GM19452 (cell line): Measurements from ENCODE around the gene MAPK7.
"Not testable (repeated sequence)": the region's sequence is repeated elsewhere in the genome, so short reads cannot be mapped to it uniquely, and the experiment has no call there.

Source experiments
- ATAC-seq: cut with Tn5 transposase; IDR thresholded peaks from one replicate; pipeline ENCODE4 v1.9.1; 2021; ENCODE audit not compliant: unreplicated experiment

MAPK7 gene

DNA sequence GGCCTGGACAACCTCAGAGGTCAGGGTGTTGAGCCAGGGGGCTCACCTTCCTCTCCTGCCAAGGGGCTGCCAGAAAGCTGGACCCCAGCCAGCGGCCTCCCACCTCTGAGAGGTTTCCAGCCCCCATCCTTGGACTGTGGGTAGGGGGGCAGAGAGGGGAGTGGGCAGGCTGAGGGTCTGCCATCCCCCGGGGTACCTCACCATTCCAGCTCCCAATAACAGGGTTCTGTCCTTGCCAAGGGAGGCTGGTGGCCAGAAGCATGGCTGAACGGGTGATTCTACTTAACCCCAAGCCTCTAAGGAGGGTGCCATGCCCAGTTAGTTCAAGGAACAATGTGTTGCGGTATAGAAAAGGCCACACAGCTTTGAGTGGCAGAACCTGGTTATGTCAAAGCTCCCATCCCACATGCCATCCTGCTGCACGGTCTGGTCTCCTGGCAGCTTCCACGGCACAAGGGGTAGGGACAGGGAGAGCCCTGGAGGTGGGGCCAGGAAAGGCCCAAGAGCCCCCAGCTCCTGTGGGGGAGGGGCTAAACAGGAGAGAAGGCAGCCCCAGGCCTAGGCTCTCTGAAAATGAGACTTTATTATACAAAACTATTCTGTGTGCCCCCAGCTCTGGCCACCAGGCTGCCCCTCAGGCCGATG, 35.6 kb upstream of the MAPK7 start:
- no peak for ATAC-seq

DNA sequence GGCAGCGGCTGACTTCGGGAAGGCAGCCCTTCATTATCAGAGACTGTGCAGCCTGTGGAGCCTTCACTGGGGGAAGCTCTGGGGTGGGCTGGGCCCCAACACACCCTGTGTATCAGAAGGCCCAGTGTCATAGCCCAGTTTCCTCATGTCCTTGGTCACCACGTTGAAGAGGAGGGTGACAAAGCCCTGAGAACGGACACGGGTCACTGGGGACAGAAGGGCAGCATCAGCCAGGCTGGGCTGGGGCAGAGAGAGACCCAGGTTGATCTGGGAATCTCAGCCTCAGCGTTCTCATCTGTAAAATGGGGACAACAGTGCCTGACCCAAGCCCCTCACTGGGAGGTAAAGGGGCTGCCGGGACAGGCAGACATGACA, 35.1 kb upstream of the MAPK7 start:
- ATAC-seq = no peak

DNA sequence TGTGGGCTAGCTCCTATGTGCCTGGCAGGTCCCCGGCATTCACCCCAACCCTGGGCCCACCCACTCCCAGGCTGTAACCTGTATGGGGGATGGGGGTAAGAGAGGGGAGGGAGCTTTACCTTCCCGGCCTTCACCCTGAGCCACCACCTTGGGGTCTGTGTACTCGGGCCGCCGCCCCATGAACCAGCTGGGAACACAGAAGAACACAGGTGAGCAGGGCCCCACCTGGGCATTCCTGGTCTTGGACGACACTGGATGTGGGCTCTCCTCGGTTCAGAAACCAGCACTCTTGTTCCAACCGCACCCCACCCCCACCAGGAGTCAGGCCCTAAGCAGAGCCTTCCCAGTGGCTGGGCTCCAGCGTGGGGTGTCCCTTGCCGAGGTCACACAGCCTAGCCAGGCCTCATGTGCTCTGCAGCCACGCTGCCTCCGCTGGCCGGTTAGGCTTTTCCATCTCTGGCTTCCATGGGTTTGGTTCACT, 34.6 kb upstream of the MAPK7 start:
- ATAC-seq = no peak

DNA sequence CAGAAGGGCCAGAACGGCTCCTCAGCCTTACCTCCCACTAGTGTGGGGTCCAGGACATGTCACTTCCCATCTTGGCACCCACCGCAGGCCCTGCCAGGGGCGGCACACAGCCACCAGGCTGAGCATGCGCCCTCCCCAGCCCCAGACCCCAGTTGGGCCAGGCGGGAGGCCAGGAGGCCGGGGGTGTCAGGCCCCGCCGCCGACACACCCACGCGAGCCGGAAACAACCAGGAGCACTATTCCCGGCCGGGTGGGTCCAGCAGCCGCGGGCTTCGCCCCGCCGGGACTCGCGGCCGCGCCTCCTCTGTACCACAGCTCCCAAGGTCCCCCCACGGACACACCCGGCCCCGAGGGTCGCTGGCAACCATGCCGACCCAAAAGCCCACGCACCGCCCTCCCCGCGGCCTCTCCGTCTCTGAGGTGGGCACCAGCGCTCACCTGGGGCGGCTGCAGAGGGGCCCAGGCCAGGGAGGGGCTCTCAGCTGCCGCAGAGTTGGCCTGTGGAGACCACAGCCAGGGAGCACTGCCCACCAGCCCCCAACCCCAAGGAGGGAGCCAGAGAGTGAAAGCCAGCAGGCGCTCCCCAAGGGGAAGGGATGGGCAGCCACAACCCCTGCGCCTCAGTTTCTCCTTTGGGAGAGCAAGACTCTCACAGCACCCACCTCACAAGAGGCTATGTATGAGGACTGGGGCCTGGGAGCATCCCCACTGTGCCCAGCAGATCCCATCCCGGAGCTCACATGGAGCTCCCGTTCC, 33.8 kb upstream of the MAPK7 start:
- no peak for ATAC-seq

DNA sequence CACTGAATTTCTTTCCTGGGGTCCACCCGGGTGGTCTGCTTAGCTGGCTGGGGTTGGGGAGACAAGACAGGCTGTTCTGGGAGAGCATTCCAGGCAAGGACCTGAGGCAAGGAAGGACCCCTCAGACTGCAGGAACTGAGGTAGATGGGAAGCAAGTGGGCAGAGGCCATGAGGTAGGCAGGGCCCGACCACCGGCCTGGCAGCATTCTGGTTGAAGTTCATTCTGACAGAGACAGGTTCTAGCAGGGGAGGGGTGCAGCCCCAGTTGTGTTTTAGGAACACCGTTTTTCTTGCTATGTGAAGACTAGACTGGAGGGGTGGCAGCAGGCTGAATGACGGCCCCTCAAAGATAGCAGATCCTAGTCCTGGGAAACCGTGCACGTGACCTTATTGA, 33.2 kb upstream of the MAPK7 start:
- ATAC-seq = no peak

DNA sequence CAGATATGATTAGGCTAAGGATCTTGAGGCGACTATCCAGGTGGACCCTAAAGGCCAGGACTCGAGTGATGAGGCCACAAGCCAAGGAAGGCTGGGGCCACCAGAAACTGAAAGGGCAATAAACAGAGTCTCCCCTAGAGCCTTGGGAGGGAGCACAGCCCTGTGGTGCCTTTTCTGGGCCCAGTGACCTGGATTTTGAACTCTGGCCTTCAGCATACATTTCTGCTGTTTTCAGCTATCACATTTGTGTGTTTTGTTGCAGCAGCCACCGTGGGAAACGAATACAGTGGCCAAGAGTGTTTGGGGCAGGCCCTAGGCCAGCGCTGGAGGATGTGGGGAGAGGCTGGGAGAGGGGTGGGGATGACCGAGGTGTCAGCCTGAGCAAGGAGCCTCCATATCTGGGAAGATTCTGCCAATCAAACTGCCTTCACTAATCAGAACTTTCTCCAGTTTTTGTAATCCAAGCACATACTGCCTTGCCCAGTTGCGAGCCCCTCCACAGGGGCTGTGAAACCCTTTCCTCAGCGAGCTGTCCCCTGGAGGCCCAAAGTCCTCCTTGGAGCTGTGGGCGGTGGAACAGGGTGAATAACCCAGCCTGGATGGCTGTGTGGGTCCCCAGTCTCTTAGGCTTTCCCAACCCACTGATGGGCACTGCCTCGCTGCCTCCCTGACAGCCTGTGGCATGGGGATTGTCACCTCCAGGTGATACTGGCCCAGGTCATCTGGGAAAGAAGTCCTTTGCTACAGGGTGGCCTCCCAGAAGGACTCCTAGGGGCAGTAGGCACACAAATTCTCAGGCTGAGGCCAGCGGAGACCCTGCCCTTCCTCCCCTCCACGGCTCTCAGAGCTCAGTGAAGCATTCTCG, 32.6 kb upstream of the MAPK7 start:
- no peak for ATAC-seq

DNA sequence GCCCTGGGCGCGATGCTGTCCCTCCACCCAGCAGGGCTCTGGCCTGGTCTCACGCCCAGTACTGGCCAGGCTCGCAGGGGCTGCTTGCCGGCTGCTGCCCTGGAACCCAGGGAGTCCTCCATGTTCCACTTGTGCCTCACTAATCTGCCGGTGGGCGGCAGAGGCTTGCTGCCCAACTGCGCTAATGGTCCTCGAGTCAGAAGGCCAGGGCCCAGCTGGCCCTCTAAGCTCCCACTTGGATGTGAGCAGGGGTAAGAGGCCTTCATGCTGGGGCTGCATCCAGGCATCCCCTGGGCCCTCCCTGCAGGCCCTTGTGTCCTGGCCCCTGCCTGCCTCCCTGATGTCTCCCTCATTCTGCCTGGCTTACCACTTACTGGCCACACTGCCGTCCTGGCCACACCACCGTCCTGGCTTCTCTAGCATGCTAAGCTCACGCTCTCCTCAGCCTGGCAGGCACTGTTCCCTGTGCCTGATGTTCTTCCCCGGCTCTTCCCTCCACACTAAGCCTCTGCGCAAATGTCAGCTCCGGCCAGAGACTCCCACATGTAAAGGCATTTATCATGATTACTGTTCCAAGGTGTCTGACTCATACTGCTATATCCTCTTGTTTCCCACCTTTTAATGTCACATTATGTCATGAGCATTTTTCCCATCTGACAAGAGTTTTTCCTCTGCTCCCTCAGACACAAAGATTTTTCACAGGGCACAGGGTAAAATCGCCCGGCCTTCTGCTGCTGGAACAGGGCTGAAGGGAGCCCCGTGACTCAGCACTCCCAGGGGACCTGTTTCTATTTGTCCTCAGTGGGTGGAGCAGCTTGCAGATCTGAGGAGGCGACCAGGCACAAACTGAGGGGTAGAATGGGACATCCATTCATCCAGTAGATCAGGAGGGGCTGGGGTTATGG, 31.7 kb upstream of the MAPK7 start:
- no peak for ATAC-seq

DNA sequence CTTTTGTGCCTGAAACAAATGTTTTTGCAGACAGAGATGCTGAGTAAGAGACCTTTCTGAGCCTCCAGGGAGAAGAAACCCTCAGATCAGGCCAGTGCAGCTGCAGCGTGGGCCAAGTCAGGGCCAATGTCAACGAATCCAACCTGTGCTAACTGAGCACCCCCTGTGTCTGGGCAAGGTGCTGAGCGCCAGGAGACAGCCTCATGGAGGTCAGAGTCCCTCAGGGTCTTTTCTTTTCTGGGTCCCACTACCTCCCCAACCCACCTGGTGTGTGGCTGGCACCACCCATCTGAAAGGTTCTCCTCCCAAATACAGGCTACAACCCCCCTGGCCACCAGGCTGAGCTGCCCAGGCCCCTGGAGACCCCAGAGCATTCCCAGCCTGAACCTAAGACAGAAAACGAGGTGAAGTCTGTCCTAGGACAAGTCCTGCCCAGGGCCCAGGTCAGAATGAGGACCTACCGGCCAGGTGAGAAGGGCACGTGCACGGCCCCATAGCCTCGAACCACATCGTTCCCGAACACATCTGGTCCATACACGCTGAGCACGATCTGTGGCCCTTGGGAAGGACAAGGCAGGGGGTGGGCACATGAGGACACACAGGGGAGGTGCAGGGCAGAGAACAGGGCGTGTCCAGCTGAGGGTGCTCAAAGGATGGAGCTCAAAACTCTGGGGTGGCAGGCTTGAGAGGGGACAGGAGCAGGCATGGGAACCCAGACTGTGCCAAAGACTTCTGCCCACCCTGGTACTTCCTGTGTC, 30.8 kb upstream of the MAPK7 start:
- ATAC-seq = no peak

DNA sequence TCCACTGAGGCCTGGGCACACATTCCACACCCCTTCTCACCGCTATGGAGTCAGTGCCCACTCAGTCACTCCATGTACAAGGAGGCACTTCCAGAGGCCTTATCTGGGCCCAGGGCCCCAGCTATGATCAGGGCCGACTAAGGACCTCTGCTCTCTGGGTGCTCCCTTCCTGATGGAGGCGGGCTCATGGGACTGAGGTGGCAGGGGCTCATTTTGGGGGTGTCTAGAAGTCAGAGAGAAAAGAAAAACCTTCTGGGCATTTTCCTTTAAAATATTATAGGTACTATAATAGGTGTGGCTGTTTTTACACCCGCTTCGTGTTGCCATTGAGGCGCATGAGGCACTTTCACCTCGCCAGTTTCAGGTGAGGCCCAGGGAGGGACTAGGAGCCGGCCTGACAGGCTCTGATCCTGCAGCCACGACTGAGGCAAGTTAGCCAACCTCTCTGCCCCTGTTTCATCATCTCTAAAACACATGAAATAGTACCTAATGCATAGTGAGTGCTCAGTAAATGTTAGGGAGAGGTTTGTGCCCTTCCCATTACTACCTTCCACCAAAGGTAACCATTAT, 30.1 kb upstream of the MAPK7 start:
- ATAC-seq = no peak

DNA sequence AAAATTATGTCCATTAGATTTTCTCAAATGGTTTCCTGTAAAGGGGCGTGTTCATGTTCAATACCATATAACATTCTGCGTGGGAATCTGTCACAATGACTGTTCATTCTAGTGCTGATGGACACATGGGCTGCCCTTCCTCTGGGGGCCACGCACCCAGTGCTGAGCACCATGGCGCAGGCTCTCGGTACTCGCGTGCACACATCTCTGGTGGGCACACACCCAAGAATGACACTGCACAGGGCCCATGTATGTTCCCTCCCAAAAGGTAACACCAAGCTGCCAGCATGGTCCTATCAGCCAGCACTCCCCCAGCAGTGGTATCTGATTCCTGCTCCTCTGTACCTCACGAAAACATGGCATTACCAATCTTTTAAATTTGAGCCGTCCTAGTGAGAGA, 29.5 kb upstream of the MAPK7 start:
- no peak for ATAC-seq

DNA sequence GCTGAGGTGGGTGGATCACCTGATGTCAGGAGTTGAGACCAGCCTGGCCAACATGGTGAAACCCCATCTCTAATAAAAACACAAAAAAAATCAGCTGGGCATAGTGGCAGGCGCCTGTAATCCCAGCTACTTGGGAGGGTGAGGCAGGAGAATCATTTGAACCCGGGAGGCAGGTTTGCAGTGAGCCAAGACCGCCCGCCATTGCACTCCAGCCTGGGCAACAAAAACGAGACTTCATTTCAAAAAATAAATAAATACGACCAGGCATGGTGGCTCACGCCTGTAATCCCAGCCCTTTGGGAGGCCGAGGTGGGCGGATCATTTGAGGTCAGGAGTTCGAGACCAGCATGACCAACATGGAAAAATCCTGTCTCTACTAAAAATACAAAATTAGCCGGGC, 24.9 kb upstream of the MAPK7 start:
- not testable (repeated sequence) for ATAC-seq

DNA sequence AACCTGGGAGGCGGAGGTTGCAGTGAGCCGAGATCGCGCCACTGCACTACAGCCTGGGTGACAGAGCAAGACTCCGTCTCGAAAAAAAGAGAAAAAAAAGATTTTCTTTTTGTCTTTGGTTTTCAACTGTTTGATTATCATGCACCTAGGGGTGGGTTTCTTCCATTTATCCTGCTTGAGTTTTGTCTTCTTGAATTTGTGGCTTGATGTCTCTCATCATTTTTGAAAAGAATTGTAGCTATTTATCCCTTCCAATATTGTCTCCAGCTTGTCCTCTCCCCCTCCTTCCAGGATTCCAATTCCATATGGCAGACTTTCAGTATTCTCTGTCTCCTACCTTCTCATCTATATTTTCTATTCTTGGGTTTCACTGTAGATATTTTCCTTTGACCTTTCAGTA, 23.6 kb upstream of the MAPK7 start:
- no peak for ATAC-seq

DNA sequence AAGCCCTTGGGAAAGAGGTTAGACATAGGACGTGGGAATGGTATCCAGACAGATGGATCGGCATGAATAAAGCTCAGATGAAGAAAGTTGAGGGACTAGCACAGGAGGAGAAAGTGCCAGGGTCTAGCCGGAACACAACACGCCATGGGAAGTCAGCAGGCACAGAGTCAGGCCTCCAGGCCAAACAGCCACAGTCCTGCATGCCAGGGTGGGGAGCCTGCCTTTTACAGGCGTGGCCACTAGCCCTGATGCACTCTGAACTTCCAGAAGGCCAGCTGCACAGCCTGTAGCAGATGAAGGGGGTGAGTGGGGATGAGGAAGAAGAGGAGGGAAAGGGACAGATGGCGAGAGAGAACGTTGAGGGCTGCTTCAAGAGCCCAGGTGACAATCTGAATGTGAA, 20.9 kb upstream of the MAPK7 start:
- ATAC-seq = no peak

DNA sequence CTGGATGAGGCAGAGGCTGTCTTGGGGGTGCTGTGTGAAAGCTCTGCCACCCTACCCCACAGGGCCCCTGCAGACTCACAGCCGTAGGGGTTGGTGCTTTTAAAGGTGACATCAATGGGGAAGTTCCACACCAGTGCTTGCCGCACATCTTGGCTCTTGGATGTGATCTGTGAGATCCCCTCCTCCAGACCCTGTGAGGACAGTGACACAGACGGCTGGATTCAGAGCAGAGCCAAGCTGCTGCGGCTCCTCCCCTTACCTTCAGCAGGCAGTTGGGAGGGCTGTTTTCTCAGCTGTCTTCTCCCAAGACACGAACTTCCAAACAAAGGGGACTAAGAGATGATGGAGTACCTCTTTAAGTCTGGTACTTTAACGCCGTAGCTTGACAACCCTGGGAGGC, 20.5 kb upstream of the MAPK7 start:
- ATAC-seq = no peak

DNA sequence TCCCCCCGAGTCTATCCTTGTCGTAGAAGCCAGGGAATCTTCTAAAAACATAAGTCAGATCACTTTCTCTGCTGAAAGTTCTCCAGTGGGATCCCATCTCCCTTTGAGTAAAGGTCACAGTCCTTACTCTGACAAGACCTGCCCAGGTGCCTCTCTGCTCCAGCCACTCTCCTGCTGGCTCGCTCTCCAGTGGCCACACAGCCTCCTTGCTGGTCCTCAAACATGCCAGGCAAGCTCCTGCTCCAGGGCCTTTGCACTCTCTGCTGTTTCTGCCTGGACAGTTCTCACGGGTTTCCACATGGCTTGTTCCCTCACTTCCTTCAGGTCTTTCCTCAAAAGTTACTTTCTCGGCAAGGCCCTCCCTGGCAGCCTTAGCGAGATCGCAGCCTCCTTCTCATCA, 19.1 kb upstream of the MAPK7 start:
- no peak for ATAC-seq

DNA sequence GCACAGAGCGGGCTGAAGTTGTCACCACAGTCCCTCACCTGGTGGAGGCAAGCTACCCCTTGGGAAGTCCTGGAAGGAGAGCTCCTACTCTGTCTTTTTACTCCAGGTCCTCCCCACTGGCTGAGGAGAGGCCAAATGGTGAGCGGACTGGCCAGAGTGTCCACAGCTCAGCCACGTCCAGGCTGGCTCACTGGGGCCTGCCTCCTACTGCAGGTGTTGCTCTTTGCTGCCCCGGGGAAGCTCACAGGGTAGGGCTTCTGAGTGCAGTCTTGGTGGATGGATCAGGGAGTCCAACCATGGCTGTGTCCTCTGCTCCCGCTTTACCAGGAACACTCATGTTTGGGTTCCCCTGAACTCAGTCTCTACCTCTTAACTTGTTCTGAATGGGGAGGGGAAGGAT, 18.4 kb upstream of the MAPK7 start:
- no peak for ATAC-seq

DNA sequence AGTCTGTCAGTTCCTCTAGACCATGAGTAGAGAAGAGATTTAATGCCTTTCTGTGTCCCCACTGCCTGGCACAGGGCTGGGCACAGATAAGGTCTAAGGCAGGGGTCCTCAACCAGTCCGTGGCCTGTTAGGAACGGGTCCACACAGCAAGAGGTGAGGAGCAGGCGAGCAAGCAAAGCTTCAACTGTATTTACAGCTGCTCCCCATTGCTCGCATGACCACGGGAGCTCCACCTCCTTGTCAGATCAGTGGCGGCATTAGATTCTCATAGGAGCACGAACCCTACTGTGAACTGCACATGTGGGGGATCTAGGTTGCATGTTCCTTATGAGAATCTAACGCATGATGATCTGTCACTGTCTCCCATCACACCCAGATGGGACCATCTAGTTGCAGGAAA, 17.5 kb upstream of the MAPK7 start:
- no peak for ATAC-seq

DNA sequence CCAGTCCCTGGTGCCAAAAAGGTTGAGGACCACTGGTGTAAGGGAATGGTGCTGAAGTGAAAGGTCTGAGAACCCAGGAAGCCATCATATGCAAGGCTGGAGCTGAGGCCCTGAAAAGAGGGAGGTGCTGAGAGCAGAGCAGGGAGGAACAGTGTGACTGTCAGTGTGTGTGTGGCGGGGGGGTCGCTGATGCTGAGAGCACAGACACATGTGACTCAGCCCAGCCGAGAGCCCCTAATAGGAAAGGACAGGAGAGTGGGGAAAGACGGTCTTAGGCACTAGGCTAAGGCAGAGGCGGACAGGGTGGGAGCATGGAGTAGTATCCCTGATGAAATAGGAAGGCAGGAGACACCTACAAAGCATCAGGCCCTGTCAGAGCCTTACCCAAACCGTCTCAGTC, 17.0 kb upstream of the MAPK7 start:
- no peak for ATAC-seq

DNA sequence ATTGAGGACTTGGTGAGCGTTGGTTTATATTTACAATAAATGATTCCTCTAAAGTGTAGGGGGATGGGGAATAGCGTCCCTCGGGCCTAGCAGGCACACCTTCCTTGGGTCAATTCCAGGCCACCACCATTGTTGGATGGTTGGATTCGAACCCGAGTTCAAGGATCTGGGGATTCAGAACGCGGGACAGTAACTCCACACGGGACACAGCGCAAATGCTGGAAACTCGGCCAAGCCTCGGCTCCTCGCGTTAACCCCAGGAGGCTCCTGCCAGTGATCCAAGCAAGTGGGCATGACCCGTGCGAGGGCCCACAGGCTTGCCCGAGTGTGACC, 16.4 kb upstream of the MAPK7 start:
- ATAC-seq = no peak
